Heart left ventricle (tissue), 16 donors: Measurements from ENCODE around the gene CAPN10. TPM values are rescaled to one million over a fixed set of nuclear protein-coding genes. Genes with fewer than 3 reads are reported as not detected.

Experiments
- ATAC-seq, 4 donors: fragments of 200-7000 bp; cut with Tn5 transposase; one replicate each; pipeline ENCODE4 v1.9.1; 2020 to 2022; ENCODE audit warnings: moderate library complexity in 4 of 4, mild to moderate bottlenecking in 3 of 4, moderate number of reproducible peaks in 1 of 4
- DNase-seq, 5 donors: peaks; one replicate each; pipeline ENCODE4 v3.0.0-alpha.2; 2020
- H3K27ac ChIP-seq, 12 donors: fragments of 200-600 bp; sonication (generic) in 4 of 12; one replicate each; pipeline versions ENCODE4 v1.5.0 to v1.8.0; 2016 to 2022; ENCODE audit warnings: mild to moderate bottlenecking in 2 of 12
- H3K27me3 ChIP-seq, 9 donors: fragments of 200-600 bp; sonication (generic) in 2 of 9; one replicate each; pipeline versions ENCODE4 v1.5.1 to v1.8.0; 2016 to 2022; ENCODE audit warnings: mild to moderate bottlenecking in 3 of 9
- H3K36me3 ChIP-seq, 9 donors: fragments of 200-600 bp; sonication (generic) in 2 of 9; one replicate each; pipeline versions ENCODE4 v1.5.0 to v1.8.0; 2018 to 2022; ENCODE audit warnings: mild to moderate bottlenecking in 2 of 9
- H3K4me1 ChIP-seq, 12 donors: fragments of 200-600 bp; sonication (generic) in 4 of 12; one replicate each; pipeline versions ENCODE4 v1.5.0 to v1.8.0; 2016 to 2022; ENCODE audit warnings: mild to moderate bottlenecking in 3 of 12
- H3K4me3 ChIP-seq, 12 donors: fragments of 200-600 bp; sonication (generic) in 4 of 12; one replicate each; pipeline versions ENCODE4 v1.5.0 to v1.8.0; 2017 to 2022; ENCODE audit warnings: mild to moderate bottlenecking in 9 of 12, moderate library complexity in 4 of 12
- H3K9me3 ChIP-seq, 12 donors: fragments of 200-600 bp; sonication (generic) in 4 of 12; one replicate each; pipeline versions ENCODE4 v1.5.0 to v1.8.0; 2016 to 2022; ENCODE audit warnings: mild to moderate bottlenecking in 1 of 12
- CTCF ChIP-seq, 12 donors: fragments of 200-600 bp; sonication (generic) in 4 of 12; IDR thresholded peaks; one replicate each; pipeline versions ENCODE4 v1.5.0 to v1.8.0; 2018 to 2022; ENCODE audit warnings: antibody characterized with exemption in 12 of 12, mild to moderate bottlenecking in 5 of 12
- POLR2A ChIP-seq, 2 donors: fragments of 450-650 bp; IDR thresholded peaks; one replicate each; pipeline ENCODE4 v1.6.1; 2017; ENCODE audit warnings: antibody characterized with exemption in 2 of 2, mild to moderate bottlenecking in 2 of 2, moderate library complexity in 2 of 2
- WGBS, 4 donors: extraction: QIAGEN DNeasy Blood & Tissue Kit in 2 of 4; methylation state at CpG; one replicate each; pipeline versions ENCODE4 v1.1.5 to v1.1.7; 2013 to 2018; 5-methylcytosine and 5-hydroxymethylcytosine counted together
- intact Hi-C, 10 donors: fragments of 100-400 bp; cut with DNase I; formaldehyde crosslinking; loops; one replicate each; pipeline versions ENCODE4 v1.11.1 to v1.14.2; 2022
- polyA plus RNA-seq, 2 donors: library from polyadenylated mRNA; stranded (reverse); fragments of 200-250 nt; gene quantifications; one replicate each; pipeline ENCODE4 v1.2.3, GENCODE V29; 2013
- total RNA-seq, 9 donors: library from RNA; depleted of rRNA in 2 of 9; stranded (reverse); fragments of >200 nt in 2 of 9; fragmentation: NEBNext Ultra II Directional in 3 of 9; extraction: Animal tissue kit (Norgen Biotek cat#: 25700) in 3 of 9; gene quantifications; one replicate each; pipeline versions ENCODE4 v1.1.0 to v1.2.4, GENCODE V29; 2016 to 2023
- donor health status: ischemic (EF 13 %, LVEDD 7.1; RV severe dilation, severe dysfunction).
- donor health status: healthy with polysubstance abuse.
- donor health status: DM: no; HTN: yes; CAD: no.
- donor health status: DM: no; HTN: no; CAD: no.
- donor health status: ischemic (EF 25% LVEDD 6.9; RV normal size, moderate dysfunction).
- donor health status: ischemic (EF 25% LVEDD 5.7; RV mildly dilated, moderate dysfunction).
- donor health status: healthy.
- donor health status: DM: yes; HTN: yes; CAD: no.
- donor health status: ischemic (EF 35%, LVEDD 5.7; RV mildly dilated, moderate dysfunction).
- donor health status: nonischemic (EF 11% LVEDD 7.7; RV severe dilation, severe dysfunction).
- donor health status: DM: yes; HTN: yes; CAD: no.
- donor health status: PGD.
- donor health status: ischemic (EF 29% LVEDD 5.4; RV normal size, mild dysfunction).
- donor health status: nonischemic (EF 23%, LVEDD 6.1; RV moderate dilation, normal function).

The CAPN10 gene
- total and polyA plus RNA-seq, 11 donors, result 14.9 to 39.7 (median 21.9) TPM

- ATAC-seq (no peak), DNase-seq (peak in 1 of 5 donors; percentile 22)
- Histone ChIP-seq H3K4me1 (peaks cover 7 to 34% (median 24%) of the 10 kb centered on the region in 12 donors), H3K9me3 (peaks cover 0 to 8% (median 0%) of the 10 kb centered on the region in 12 donors), H3K36me3 (peaks cover 0 to 26% (median 16%) of the 10 kb centered on the region in 9 donors), H3K27ac (no peak overlapping the region), H3K27me3 (peaks cover 0 to 3% (median 0%) of the 10 kb centered on the region in 9 donors), H3K4me3 (no peak overlapping the region)
- intact Hi-C loops, result no loop called here
- 93 to 97% (median 96%) methylated on average over 13 to 17 of the region's 17 CpGs for WGBS, 4 donors
- no peak for TF ChIP-seq CTCF (IDR thresholded peaks at IDR 0.05)
- no peak for TF ChIP-seq POLR2A (IDR thresholded peaks at IDR 0.05)
Observed at GRCh38 chr2:240554767-240555493, 31.6 kb upstream of the CAPN10 start.

GRCh38 chr2:240555541-240556250 lies 30.8 kb upstream of the CAPN10 start:
- Histone ChIP-seq H3K4me3 (no peak overlapping the region), H3K4me1 (peaks cover 7 to 36% (median 26%) of the 10 kb centered on the region in 12 donors), H3K36me3 (peaks cover 0 to 26% (median 16%) of the 10 kb centered on the region in 9 donors), H3K27me3 (peaks cover 0 to 3% (median 0%) of the 10 kb centered on the region in 9 donors), H3K9me3 (peaks cover 0 to under 1% (median 0%) of the 10 kb centered on the region in 12 donors), H3K27ac (no peak overlapping the region)
- ATAC-seq (no peak), DNase-seq (peak in 1 of 5 donors; percentile 46)
- 90 to 98% (median 96%) methylated on average over 11 to 16 of the region's 16 CpGs for WGBS, 4 donors
- intact Hi-C loops, result no loop called here
- TF ChIP-seq CTCF (IDR thresholded peaks at IDR 0.05) (no peak), POLR2A (IDR thresholded peaks at IDR 0.05) (no peak)

- H3K4me1 ChIP-seq, result peaks cover 7 to 41% (median 31%) of the 10 kb centered on the region in 12 donors
- peaks cover 0 to 21% (median 11%) of the 10 kb centered on the region in 9 donors for H3K36me3 ChIP-seq
- TF ChIP-seq CTCF (IDR thresholded peaks at IDR 0.05), result peak in 7 of 12 donors; percentile 8 to 38 (median 25)
- no peak for TF ChIP-seq POLR2A (IDR thresholded peaks at IDR 0.05)
- WGBS, 4 donors, result 56 to 75% (median 71%) methylated on average over 8 to 9 of the region's 9 CpGs
- no peak overlapping the region for H3K27ac ChIP-seq
- peaks cover 0 to 3% (median 0%) of the 10 kb centered on the region in 9 donors for H3K27me3 ChIP-seq
- no peaks in the 10 kb centered on the region for H3K9me3 ChIP-seq
- DNase-seq (peak in 4 of 5 donors; percentile 18 to 71 (median 30)), ATAC-seq (no peak)
- H3K4me3 ChIP-seq, result peak overlapping the region in 2 of 12 donors; percentile 58 to 59
- intact Hi-C loops, result no loop called here
Observed at GRCh38 chr2:240556553-240557100, 29.9 kb upstream of the CAPN10 start.
